ENCODE results near the gene CABLES2.
A peak's percentile ranks its signal among the peaks of the same experiment; 100 is the strongest.

The CABLES2 gene

DNA sequence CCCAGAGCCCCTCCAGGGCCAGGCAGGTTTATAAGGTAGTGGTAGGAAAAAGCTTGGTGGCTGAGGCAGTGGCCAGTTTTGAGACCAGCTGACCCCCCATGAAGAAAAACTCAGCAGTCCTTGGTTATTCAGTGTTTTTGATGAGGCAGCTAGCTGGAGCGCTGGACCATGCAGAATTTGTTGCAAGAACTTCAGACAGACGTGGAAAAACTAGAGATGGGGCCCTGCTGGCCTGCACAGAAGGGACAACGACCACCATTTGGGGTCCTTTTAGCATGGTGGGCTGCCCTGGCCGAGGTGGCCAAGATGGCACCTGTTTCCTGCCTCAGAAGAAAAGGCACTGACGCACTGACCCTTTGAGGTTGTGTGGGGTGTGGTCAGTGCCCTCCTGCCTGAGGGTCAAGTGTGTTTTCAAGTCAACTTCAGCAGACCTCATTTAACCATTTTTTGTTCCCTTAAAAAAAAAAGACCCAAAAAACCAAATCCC, 17.4 kb downstream of the CABLES2 start:
- no peak for DNase-seq (ENCODE audit: low spot score)
- in situ Hi-C loops (cut with MboI; ENCODE audit: low sequenced_read_pairs, unreplicated experiment) = loop anchor here (10.0 kb wide), 1 partner anchor 85 kb away; the partner anchor contains the start of gene ADRM1
- TF ChIP-seq, protein P1, sequence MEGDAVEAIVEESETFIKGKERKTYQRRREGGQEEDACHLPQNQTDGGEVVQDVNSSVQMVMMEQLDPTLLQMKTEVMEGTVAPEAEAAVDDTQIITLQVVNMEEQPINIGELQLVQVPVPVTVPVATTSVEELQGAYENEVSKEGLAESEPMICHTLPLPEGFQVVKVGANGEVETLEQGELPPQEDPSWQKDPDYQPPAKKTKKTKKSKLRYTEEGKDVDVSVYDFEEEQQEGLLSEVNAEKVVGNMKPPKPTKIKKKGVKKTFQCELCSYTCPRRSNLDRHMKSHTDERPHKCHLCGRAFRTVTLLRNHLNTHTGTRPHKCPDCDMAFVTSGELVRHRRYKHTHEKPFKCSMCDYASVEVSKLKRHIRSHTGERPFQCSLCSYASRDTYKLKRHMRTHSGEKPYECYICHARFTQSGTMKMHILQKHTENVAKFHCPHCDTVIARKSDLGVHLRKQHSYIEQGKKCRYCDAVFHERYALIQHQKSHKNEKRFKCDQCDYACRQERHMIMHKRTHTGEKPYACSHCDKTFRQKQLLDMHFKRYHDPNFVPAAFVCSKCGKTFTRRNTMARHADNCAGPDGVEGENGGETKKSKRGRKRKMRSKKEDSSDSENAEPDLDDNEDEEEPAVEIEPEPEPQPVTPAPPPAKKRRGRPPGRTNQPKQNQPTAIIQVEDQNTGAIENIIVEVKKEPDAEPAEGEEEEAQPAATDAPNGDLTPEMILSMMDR (IDR thresholded peaks at IDR 0.05; ENCODE audit: borderline replicate concordance, control extremely low read depth, extremely low read depth, insufficient read depth, missing control alignments) = no peak

DNA sequence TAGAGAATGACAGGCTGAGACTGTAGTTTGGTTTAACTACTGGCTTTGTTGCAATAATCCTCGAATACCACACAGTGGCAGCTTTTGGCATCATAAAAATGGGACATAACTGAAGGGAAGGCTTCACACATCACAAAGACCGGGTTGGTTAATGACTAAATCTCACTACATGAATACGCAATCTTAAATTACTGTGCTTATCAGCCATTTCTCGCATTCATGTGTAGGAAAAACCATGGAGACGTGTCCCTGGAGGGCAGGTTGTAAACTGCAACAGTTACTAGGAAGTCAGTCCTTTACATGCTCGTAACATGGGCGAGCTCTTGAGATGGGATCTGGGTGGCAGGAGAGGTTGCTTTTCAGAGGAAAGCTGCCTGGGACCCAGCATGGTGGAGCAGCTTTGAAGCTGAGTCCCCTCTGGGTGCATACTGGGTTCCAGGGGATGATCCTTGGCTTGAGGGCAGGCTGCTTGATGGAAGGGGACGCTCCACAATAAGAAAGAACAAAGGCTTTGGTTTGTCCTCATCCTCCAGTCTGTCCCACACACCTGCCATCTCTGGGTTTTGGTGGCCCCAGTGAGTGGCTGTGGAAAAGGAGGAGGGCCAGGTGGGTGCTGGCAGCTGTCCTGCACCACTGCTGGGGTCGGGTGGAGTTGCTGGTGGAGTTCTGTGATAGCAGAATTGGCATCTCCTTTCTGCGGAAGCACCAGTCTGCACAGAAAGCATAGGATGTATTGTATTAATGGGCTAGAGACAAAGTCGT, 18.1 kb downstream of the CABLES2 start:
- in situ Hi-C loops (cut with MboI; ENCODE audit: low sequenced_read_pairs, unreplicated experiment) = loop anchor here (10.0 kb wide), 1 partner anchor 84 kb away; the partner anchor contains the start of gene ADRM1
- TF ChIP-seq, protein P1 (IDR thresholded peaks at IDR 0.05; ENCODE audit: borderline replicate concordance, control extremely low read depth, extremely low read depth, insufficient read depth, missing control alignments) = no peak
- no peak for DNase-seq (ENCODE audit: low spot score)

DNA sequence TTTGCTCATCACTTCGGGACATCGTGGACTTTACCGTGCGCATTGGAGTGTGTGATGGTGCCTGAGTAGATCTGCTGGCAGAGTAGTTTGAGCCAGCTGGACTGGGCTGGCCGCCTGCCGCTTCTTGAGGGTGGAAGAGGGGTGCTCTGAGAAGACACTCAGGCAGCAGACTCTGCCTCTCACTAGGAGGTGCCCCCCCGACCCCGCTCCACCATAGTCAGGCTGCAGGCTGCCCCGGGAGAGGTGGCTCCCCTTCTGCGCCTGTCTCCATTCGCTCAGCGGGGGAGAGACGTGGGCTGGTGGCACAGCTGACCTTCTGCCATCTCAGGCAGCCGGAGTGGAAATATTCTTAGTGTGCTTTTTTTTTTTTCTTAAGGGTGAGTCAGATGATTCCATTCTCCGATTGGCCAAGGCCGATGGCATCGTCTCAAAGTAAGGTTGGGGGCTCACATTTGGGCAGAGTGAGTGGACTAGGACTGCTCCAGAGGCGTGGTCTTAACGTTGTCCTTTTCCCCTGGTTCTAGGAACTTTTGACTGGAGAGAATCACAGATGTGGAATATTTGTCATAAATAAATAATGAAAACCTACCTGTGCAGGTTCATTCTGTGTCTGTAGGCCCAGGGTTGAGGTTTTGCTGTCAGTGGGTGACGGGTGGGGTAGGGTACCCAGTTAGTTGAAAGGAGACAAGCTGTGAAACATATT, 19.0 kb downstream of the CABLES2 start:
- TF ChIP-seq, protein P1 (IDR thresholded peaks at IDR 0.05; ENCODE audit: borderline replicate concordance, control extremely low read depth, extremely low read depth, insufficient read depth, missing control alignments) = no peak
- in situ Hi-C loops (cut with MboI; ENCODE audit: low sequenced_read_pairs, unreplicated experiment) = loop anchor here (10.0 kb wide), 1 partner anchor 83 kb away; the partner anchor contains the start of gene ADRM1
- no peak for DNase-seq (ENCODE audit: low spot score)

DNA sequence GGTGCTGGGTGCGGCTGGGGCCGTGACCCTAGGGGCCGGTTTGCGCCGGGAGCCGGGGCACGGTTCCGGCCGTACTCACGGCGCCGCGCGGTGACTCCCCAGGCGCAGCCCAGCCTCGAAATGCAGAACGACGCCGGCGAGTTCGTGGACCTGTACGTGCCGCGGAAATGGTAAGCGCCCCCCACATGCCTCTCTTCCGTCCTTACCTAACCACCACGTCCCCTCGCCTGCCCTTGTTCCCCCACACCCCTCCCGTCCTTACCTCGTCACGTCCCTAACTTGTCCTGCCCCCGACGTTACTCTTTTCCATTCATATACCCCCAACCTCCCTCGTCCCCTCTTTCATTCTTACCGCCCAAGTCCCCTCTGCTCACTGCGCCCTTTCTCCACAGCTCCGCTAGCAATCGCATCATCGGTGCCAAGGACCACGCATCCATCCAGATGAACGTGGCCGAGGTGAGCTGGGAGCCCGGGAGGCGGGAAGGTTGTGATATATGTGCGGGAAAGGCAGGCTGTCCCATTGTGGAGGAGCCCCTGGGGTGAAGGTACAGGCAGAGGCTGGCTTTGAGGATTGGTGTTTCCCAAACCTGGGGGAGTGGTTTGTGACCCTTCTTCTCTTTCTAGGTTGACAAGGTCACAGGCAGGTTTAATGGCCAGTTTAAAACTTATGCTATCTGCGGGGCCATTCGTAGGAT, 19.7 kb downstream of the CABLES2 start:
- TF ChIP-seq, protein P1 (IDR thresholded peaks at IDR 0.05; ENCODE audit: borderline replicate concordance, control extremely low read depth, extremely low read depth, insufficient read depth, missing control alignments) = no peak
- no peak for DNase-seq (ENCODE audit: low spot score)
- in situ Hi-C loops (cut with MboI; ENCODE audit: low sequenced_read_pairs, unreplicated experiment) = loop anchor here (10.0 kb wide), 1 partner anchor 83 kb away; the partner anchor contains the start of gene ADRM1

DNA sequence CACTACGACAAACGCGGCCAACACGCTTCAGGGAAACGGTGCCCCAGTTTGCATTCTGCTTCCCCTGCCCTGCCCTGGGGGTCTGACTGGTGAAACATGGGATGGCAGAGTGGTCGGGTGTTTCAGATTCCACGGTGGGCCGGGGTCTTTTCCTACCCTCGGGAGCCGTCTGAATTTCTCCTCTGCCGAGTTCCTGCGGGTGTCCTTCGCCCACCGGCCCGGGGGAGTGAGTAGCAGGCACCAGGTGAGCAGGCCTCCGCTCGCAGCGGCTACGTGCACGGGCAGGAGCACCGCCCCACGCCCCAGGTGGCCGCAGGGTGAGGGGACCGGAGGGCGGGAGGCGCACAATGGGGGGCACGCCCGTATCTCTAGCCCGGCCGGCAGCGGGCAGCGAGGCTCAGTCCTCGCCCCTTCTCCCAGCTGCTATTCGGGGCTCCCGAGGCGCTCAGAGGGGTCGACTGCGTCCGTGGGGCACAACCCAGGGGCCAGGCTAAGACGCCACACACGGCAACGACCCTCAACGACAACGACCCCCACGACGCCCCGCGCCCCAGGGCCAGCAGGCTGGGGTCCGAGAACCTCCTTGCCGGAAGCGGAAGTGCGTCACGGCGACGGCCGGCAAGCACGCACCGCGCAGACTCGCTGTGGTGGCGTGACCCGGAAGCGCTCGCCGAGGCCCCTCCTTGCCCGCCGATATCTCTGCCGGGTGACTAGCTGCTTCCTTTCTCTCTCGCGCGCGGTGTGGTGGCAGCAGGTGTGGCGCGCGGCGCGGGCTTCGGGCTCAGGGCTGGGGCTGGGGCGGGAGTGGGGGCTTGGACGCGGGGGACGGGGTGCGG, 20.5 kb downstream of the CABLES2 start, which contains the start of gene RPS21:
TSS of gene RPS21 (plus strand) at position 721 of the 836 bp plus-strand sequence. CDS start 236 bp downstream, outside the sequence.
- in situ Hi-C loops (cut with MboI; ENCODE audit: low sequenced_read_pairs, unreplicated experiment) = loop anchor here (10.0 kb wide), 1 partner anchor 82 kb away; the partner anchor contains the start of gene ADRM1
- DNase-seq (ENCODE audit: low spot score) = peak; percentile 97
- TF ChIP-seq, protein P1 (IDR thresholded peaks at IDR 0.05; ENCODE audit: borderline replicate concordance, control extremely low read depth, extremely low read depth, insufficient read depth, missing control alignments) = no peak
